Upper lobe of left lung (tissue), 4 donors: ENCODE data around the gene VCPKMT.

ENCODE experiments used
- POLR2A ChIP-seq, 4 donors: fragments of 450-650 bp; IDR thresholded peaks; one replicate each; pipeline ENCODE4 v1.5.1; 2016 to 2017; ENCODE audit warnings: antibody characterized with exemption in 4 of 4, mild to moderate bottlenecking in 2 of 4
- POLR2AphosphoS5 ChIP-seq, 2 donors: sonication (generic); formaldehyde crosslinking; IDR thresholded peaks; one replicate each; pipeline ENCODE4 v1.5.1; 2017; ENCODE audit warnings: antibody characterized with exemption in 2 of 2

DNA sequence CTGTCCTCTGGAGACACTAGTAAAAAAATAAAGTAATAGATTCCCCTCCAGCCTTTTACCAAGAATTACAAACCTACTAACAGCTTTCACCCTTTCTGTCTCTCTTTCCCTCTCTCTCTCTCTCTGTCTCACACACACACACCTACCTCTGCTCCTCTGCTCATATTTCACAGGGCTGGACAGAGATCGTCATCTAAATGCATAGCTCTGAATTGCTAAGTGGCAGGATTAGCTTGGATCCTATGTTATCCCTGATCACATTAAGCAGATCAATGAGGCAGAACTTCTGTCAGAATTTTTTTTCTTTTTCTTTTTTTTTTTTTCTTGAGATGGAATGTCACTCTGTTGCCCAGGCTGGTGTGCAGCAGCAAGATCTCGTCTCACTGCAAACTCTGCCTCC is 22.9 kb downstream of the VCPKMT start:
- TF ChIP-seq POLR2AphosphoS5 (IDR thresholded peaks at IDR 0.05) (no peak), POLR2A (IDR thresholded peaks at IDR 0.05) (no peak)
